ENCODE results near the gene PTPRN2.

PTPRN2 gene

DNA sequence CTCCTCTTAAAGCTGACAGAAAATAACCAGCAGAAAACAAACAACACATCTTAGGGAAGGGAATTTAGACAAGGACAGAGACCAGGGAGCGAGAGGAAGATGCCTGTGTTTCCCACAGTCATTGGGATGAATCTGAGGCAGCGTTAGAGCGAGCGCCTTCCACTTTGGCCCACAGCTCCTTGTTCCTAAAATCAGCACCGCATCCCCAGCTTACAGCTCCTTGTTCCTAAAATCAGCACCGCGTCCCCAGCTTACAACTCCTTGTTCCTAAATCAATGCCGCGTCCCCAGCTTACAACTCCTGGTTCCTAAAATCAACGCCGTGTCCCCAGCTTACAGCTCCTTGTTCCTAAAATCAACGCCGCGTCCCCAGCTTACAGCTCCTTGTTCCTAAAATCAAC lies 593.3 kb downstream of the PTPRN2 start:
- TF ChIP-seq, protein P1, sequence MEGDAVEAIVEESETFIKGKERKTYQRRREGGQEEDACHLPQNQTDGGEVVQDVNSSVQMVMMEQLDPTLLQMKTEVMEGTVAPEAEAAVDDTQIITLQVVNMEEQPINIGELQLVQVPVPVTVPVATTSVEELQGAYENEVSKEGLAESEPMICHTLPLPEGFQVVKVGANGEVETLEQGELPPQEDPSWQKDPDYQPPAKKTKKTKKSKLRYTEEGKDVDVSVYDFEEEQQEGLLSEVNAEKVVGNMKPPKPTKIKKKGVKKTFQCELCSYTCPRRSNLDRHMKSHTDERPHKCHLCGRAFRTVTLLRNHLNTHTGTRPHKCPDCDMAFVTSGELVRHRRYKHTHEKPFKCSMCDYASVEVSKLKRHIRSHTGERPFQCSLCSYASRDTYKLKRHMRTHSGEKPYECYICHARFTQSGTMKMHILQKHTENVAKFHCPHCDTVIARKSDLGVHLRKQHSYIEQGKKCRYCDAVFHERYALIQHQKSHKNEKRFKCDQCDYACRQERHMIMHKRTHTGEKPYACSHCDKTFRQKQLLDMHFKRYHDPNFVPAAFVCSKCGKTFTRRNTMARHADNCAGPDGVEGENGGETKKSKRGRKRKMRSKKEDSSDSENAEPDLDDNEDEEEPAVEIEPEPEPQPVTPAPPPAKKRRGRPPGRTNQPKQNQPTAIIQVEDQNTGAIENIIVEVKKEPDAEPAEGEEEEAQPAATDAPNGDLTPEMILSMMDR (IDR thresholded peaks at IDR 0.05), result no peak
- DNase-seq (ENCODE audit: low spot score), result no peak
- Histone ChIP-seq H3K27ac (no peak overlapping the region), H3K4me3 (no peak overlapping the region)

DNA sequence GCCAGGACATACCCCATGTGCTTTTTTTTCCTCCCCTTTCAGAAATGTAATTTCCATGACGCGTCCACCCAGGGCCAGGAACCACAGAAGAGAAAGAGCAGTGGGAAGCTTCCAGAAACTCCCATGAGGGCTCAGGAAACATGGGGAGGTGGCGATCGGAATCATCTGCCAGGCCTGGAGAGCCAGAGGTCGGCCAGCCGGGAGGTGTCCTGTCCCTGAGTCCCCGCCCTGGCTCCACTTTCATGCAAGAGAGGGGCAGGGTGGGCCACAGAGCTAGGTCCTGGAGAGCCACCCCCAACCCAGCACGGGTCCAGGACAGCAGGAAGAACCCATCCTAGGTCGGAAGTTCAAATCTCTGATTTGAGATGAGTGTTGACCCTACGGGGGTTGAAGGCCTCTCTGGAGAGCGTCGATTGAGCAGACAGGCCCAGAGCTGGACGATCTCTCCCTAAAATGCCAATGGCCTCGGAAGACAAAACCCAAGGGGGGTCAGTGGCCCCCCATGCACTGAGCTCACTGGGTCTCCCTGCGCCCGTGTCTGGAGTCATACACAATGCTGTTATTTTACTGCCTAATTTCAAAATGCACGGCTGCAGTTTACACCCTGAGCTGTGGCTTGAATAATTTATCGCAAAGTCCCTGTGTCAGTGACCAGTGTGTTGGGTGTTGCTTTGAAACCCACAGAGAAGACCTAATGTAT lies 594.1 kb downstream of the PTPRN2 start:
- DNase-seq (ENCODE audit: low spot score), result no peak
- no peak overlapping the region for H3K27ac ChIP-seq
- no peak overlapping the region for H3K4me3 ChIP-seq
- TF ChIP-seq, protein P1 (IDR thresholded peaks at IDR 0.05), result no peak

DNA sequence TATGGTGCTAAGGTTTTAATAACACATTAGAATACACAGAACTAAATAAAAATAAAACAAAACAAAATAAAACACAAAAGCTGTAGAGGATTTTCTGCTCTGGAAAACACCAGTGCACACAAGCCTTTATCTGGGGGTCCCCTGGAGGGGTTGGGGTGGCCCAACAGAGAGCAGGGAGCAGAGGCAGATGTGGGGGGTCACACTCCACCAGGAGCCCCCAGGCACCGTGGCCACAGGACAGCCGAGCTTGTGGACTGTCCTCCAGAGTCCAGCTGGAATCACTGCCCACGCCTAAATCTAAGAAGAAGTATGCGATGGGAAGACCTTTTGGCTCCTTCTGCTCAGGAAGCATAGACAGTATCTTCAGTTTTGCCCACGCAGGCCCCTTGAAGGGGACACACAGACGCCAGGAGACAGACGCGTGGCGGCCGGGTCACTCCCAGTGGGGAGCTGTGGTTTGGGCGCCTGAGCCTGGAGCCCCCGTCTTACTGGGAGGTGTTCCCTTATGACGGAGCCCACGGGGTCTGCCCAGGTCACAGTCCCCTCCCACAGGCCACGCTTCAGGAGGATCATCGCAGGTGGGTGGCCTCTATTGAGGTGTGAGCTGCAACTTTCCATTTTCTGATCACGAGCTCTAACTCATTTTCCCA lies 595.0 kb downstream of the PTPRN2 start:
- TF ChIP-seq, protein P1 (IDR thresholded peaks at IDR 0.05), result no peak
- Histone ChIP-seq H3K4me3 (no peak overlapping the region), H3K27ac (no peak overlapping the region)
- no peak for DNase-seq (ENCODE audit: low spot score)

DNA sequence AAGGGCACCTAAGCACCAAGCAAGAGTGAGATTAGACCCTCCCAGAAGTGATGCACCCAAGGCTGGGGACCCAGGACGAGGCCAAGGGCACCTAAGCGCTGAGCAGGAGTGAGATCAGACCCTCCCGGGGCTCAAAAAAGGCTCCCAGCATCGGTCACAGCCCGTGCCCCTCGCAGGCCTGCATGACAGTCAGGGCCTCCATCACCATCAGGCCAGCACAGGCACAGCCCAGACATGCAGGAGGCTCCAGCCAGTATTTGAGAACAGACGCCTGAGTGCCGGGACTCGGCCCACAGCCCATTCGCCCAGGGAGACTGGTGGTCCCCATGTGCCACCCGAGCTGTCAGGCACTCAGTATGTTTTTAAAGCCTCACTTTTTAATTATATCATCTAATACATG lies 595.9 kb downstream of the PTPRN2 start:
- DNase-seq (ENCODE audit: low spot score), result no peak
- no peak overlapping the region for H3K27ac ChIP-seq
- no peak overlapping the region for H3K4me3 ChIP-seq
- TF ChIP-seq, protein P1 (IDR thresholded peaks at IDR 0.05), result no peak

DNA sequence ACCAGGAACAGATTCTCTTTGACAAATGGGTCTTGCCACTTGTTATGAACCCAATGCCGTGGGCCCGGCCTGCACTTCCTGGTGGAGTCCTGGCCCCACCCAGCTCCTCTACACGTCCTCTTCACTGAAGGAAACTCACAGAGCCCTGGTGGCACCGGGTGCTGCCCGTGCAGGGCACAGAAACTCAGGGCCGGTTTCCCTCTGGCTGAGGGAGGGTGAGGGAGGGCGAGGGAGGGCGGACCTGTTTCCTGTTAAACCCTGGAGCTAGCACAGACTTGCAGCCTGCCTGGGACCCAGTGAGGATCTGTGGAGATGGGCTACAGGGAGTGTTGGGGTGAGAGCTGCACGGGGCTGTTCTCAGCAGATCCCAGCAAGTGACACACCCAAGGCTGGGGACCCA lies 596.3 kb downstream of the PTPRN2 start:
- Histone ChIP-seq H3K27ac (no peak overlapping the region), H3K4me3 (no peak overlapping the region)
- TF ChIP-seq, protein P1 (IDR thresholded peaks at IDR 0.05), result no peak
- DNase-seq (ENCODE audit: low spot score), result no peak

DNA sequence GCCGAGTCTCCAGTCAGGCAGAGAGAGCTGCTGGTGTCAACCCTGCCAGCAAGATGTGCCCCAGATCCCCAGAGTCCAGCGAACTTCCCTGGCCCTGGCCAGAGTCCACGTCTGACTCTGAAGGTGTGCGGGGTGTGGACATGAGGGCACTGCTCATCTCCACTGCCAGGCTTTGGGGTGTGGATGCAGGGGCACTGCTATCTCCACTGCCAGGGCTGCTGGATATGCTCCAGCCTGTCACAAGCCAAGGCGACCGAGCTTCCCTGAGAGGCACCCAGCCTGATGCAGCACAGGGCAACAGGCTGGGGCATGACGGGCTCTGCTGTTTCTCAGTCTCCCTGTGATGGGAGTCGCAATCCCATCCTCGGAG lies 596.8 kb downstream of the PTPRN2 start:
- TF ChIP-seq, protein P1 (IDR thresholded peaks at IDR 0.05), result no peak
- no peak for DNase-seq (ENCODE audit: low spot score)
- no peak overlapping the region for H3K4me3 ChIP-seq
- H3K27ac ChIP-seq, result no peak overlapping the region
